GM19193 (cell line): ENCODE measurements around the gene NPHP4.

Source experiments
- POLR2A ChIP-seq: IDR thresholded peaks from 4 replicates; pipeline ENCODE4 v1.6.1; 2011; ENCODE audit not compliant: insufficient read depth, insufficient read length; ENCODE audit errors: extremely low read depth

Gene NPHP4

DNA sequence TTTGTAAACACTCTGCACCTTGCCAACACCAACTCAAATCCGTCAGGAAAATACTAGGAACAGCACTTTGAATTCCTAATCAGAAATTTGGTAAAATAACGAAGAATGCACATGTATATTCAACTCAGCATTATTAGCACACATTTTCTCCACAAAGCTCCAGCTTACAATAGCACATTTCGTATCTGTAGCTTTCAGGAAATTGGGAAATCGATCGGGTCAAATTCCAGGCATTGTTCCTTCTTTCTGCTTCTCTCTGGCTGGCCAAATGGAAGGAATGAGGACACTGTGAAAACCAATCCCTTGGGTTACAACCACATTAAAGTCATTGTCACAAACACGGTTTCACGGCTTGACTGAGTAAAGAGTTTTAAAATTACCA, 58.6 kb downstream of the NPHP4 start:
- no peak for TF ChIP-seq POLR2A

GRCh38 chr1:5933050-5933449, 59.2 kb downstream of the NPHP4 start:
- TF ChIP-seq POLR2A, result no peak

DNA sequence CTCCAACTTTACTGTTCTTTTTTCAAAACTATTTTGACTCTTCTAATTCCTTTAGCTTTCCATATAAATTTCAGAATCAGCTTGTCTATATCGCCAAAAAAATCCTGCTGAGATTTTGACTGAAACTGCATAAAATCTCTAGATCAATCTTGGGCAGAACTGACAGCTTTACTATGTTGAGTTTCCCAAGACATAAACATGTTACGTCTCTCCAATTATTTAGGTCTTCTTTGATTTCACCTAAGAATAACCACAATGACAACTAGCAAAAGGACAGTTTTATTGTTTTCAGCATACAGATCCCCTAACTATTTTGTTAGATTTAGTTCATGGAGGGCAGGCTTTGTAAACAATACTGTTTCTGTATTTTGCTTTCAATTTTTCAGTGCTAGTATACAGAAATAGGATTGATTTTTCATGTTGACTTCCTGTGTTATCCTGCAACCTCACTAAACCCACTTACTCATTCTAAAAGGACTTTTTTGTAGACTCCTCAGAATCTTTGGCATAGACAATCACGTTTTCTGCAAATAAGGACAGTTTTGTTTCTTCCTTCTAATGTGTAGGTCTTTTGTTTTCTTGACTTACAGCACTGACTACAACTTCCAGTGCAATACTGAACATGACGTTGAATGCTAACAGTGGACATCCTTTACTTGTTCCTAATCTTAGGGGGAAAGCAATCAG, 63.4 kb downstream of the NPHP4 start:
- TF ChIP-seq POLR2A, result no peak

- no peak for TF ChIP-seq POLR2A
These were observed 64.5 kb downstream of the NPHP4 start for GRCh38 chr1:5927506-5928370.

DNA sequence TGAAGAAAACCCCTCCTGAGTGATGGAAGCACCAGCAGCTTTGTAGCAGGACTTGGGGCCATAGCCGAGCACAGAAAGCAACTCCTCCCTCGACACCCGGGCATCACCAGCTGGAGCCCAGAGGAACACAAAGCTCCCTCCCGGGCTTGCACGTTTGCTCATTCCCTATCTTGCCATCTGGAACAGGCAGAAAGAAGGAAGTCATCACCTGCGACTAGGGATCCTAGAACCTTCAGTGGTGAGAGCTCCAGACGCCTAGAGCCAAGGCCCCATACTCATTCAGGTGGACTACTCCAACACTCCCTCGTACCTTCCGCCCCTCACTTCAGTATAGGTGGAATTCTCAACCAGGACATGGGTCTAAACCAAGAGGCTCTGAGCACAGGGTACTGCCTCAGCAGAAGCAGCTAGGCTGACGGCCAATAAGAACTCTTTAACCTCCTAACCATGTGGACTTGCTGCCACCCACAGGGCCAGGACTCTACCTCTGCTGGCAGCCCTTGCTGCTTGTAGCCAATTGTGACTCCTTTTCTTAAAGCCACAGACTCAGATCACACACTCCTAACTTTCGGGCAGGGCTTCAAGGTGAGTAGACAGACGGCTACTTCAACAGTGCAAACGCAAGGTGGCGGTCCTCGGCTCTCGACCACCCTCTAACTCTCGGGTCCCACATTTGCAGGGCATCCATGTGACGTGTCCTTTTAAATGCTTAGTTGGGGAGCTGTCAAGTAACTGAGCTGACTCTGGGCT, 65.4 kb downstream of the NPHP4 start:
- no peak for TF ChIP-seq POLR2A

DNA sequence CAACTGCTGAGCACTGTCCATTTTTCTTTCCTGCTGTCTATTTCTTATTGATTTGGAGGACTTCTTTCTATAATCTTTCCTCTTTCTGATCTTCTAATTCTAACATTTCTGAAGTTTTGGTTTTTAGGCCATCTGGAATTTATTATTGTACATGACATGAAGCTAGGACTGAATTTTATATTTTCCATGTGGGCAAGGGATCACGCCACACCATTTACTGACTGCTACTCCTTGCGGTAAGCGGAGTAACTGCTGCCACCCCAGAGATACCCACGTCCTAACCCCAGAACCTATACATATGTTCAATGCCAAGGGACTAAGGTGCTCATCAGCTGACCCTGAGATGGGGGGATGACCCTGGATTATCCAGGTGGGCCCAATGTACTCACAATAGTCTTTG, 70.6 kb downstream of the NPHP4 start:
- no peak for TF ChIP-seq POLR2A

DNA sequence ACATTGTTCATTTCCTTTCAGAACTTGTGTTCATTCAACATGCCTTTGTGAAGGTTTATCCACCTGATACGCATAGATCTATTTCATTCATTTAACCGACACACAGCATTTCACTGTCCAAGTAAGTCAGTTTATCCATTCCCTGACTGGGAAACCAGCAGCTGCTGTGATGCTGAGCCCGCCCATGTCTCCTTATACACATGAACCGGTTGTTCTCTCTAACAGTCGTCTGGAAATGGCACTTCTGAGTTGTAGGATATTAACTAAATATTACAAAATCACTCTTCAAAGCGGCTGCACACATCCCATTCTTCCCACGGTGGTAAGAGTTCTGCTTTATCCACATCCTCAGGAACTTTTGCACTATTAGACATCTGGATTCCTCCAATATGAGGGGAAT, 71.1 kb downstream of the NPHP4 start:
- no peak for TF ChIP-seq POLR2A

DNA sequence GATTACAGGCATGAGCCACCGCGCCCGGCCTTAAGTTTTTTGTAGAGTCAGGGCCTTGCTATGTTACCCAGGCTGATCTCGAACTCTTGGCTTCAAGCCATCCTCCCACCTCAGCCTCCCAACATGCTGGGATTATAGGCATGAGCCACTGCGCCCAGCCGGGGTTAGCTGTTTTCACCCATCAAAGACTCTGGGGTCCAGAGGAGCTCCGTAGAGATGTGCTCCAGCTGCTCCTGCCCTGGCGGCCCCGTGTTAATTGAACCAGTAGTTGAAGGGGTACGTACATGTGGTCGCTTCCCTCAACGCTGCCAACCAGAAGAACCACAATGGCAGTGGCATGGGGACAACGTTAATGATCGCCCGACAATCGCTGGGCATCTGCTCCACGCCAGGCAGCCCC, 72.0 kb downstream of the NPHP4 start:
- TF ChIP-seq POLR2A, result no peak

DNA sequence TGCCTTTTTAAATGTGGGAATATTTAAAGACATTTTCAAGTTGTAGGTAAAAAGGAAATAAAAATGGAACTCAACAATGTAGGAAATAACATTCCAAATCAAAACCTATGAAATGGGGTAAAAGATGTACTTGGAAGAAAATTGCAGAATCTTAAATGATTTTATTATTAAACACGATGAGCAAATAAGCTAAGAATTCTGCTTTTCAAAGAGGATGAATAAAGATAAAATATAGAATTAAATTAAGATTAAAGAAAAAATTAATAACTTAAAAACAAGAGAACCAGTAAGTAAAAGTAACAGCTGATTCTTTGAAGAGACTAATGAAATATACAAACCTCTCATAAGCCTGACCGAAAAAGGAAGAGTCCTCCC, 74.0 kb downstream of the NPHP4 start:
- TF ChIP-seq POLR2A, result no peak

DNA sequence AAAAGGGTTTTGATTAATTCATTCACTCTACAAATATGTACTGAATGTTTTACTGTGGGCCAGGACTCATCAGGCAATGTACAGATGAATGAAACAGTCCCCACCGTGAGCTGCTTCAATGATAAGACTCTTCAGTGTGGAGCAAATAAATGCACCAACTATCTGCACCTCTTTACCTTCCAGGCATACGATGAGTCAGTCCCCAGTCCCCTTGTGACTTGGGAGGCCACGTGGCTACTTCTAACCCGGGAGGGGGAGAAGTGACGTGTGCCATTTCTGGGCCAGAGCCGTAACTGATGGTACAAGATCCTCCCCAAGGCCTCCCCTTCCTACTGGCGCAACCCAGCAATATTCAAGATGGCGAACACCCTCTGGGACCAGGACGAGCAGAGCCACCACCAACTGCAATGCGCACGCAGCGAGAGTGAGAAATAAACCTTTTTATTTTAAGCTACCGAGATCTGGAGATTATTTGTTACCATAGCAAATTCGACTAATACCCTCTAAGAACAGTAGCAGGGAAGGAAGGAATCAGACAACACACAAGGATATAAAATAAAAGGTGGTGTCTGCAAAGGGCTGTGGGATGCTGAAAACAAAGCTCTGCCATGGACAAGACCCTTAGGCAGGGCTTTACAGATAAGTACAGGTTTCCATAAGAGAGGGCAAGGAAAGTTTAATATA, 74.5 kb downstream of the NPHP4 start:
- TF ChIP-seq POLR2A, result no peak

GRCh38 chr1:5917281-5917590, 75.0 kb downstream of the NPHP4 start:
- TF ChIP-seq POLR2A, result no peak

DNA sequence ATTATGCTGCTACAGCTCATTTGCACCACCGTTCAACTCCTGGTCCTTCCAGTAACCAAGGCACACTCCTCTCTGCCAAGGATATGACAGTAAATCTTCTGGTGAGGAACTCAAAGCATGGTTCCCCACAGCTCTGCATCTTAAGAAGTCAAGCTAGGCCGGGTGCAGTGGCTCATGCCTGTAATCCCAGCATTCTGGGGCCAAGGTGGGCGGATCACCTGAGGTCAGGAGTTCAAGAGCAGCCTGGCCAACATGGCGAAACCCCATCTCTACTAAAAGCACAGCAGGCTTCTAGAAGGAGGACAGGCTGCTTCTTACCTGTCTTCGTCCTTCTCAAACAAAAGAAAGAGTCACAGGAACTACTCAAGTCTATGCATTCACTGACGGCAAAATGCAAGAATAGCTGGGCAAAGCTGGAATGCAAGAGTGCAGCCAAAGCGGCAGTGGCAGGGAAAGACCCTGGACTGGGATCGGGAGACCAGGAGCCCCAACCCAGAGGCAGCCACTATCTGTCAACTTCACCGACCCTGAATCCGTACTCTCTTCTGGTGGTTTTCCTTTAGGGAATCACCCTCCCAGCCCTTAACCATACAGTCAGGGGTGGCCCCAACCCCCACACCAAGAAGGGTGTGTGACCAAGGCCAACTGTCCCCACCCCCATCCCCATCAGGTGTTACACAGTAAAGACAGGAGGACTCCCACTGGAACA, 75.5 kb downstream of the NPHP4 start:
- no peak for TF ChIP-seq POLR2A

GRCh38 chr1:5915587-5916571, 76.3 kb downstream of the NPHP4 start:
- no peak for TF ChIP-seq POLR2A
